Activated naive CD4-positive, alpha-beta T cell treated with Interleukin-2 at 50 U/mL for 16 hours (primary cell): ENCODE data around the gene WNT3A.

Experiments used
- DNase-seq: peaks from one replicate; pipeline ENCODE4 v3.0.0-alpha.2; 2020

WNT3A gene

GRCh38 chr1:228104526-228105269 lies 97.9 kb downstream of the WNT3A start:
- DNase-seq, result no peak

DNA sequence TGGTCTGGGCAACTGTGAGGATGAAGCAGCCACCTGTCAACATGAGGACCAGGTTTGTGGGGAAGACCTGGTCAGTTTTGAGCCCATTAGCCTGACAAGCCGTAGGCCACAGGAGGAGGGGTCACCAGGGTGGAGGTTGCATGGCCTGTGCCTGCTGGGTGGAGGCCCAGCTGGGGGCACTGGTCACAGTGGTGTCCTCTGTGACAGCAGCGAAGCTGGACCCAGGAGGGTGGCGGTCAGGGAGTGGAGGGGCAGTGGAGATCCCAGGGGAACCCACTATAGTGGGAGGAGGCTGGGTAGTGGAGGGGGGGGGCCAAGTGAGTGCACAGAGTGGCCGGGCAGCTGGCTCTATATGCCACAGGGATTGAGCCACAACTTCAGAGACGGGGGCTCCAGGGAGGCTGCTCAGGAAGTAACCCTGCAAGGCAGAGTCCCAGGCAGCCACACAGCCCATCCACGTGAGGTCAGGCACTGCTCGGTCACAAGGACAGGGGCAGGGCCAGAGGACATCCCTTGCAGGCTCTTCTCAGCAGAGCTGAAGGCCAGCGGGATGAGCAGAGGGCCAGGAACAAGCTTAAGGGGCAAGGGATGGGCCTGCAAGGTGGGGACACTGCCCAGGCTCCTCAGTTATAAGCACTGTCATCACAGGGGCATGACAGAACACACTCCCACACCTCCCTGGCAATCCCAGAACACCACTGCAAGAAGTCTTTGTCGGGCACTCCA lies 98.6 kb downstream of the WNT3A start:
- no peak for DNase-seq

DNA sequence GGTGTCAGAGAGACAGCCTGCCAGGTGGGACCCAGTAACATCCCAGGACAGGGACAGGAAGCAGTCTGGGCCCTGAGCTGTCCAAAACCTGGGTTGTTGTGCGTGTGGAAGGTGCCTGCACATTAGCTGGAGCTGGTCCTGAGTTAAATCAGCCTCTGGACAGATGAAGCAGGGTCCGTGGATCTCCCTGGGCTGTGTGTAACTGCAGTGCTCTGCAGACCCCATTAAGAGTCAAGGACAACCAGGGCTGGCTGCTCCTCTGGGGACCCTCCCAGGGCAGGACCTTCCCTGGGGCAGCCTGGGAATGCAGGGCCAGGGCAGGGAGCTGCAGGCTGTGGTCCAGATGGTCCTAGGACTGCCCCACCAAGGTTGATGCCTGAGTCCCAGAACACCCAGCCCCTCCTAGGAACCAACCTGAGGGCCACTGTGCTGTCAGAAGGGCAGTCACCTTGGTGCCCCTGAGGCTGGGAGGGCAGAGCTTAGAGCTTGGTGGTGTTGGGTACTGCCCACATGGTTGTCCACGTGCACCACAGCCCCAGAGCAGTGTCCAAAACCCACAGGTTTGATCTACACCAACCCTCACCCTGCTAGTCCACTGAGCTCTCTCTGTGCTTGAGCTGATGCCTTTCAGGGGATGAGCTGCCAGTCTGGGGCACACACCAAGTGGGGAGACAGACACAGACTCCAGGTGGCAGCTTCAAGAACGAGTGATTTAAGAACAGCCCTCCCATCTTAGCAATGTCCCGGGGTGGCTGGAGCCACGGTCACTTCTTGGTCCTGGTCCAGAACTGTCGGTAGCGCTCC lies 99.4 kb downstream of the WNT3A start:
- DNase-seq, result no peak

- DNase-seq, result no peak
These were observed 99.9 kb downstream of the WNT3A start for GRCh38 chr1:228106800-228107054.

GRCh38 chr1:228107636-228108035 lies 100.8 kb downstream of the WNT3A start:
- DNase-seq, result no peak

DNA sequence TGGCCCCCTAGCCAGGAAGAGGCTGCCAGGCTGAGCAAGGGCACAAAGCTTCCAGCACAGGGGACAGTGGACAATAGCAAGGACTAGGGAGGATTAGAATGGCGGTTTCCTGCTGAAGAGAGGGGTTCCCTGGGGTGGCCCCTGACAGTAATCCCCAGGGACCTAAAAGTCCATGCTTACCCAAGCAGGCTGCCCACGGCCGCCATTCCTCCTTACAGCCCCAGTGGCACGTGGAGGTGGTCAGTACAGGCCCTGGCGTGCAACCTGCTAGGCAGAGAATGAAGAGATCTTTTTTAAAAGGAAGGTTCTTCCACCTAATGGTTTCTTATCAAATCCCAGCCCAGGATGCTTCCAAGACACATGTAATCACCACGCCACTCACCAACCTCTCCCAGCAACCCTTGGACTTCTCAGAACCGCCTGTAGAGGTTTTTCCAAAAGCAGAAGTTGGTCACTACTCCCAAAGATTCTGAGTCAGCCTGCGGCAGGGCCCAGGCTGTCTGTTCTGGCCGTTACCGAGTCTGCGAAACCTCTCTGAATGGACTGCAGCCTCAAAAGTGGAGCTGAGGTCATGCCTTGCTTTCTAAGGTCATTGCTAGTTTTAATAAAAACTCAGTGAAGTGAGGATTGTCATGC lies 101.4 kb downstream of the WNT3A start:
- DNase-seq, result no peak

GRCh38 chr1:228108742-228109072 lies 101.9 kb downstream of the WNT3A start:
- no peak for DNase-seq

DNA sequence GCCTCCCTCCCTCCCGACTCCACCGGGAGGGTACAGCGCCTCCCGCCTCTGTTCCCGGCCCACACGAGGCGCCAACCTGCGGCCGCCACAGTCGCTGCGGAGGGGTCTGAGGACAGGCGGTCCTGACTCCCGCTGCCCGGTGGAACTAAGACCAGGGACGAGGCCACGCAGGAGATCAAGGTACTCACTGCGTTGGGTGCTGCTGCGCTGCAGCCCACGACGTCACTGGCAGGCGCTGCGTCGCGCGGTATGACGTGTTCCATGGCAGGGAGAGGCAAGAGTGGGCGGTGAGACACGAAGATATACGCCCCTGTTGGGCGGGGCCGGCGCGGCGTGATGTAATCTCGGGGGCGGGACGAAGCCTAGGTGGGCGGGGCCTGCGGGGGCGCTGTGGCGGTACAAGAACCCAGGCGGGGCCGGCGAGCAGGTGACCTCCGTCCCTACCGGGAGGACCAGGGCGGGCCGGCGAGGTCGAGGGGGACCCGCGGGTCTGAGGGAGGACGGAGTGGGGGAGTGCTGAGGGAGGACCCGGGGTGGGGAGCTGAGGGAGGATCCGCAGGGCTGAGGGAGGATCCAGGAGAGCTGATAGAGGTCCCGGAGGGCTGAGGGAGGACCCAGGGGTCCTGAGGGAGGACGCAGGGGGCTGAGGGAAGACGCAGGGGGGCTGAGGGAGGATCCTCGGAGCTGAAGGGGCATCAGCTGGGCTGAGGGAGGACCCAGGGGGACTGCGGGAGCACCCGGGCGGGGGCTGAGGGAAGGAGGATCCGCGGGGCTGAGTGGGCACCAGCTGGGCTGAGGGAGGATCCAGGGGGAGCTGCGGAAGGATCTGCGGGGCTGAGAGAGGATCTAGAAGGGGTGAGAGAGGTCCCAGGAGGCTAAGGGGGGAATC lies 102.5 kb downstream of the WNT3A start, which contains the start of gene MRPL55:
MRPL55 (minus strand) TSS at position 227 of the 889 bp plus-strand sequence. CDS start 1,039 bp downstream, outside the sequence.
- DNase-seq, result peak; percentile 99

DNA sequence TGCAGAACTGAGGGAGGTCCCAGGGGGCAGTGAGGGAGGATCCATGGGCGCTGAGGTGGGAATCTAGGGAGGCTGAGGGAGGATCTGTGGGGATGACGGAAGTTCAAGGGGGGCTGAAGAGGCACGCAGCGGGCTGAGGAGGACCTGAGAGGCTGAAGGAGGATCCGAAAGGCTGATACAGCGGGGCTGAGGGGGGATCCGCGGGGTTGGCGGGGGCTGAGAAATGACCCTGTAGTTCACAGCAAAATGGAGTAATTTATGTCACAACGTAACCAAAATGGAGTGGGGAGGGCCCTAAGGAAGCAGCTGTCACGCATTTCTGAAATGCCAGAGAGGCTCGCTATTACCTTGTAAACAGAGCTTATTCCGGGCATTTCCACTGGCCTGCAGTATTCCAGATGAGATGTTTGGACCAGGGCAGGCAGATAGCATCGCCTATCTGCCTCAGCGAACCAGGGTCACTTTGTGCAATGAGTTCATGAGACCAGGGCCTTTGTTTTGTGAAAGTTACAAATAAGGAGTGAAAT lies 103.2 kb downstream of the WNT3A start:
- DNase-seq, result no peak

DNA sequence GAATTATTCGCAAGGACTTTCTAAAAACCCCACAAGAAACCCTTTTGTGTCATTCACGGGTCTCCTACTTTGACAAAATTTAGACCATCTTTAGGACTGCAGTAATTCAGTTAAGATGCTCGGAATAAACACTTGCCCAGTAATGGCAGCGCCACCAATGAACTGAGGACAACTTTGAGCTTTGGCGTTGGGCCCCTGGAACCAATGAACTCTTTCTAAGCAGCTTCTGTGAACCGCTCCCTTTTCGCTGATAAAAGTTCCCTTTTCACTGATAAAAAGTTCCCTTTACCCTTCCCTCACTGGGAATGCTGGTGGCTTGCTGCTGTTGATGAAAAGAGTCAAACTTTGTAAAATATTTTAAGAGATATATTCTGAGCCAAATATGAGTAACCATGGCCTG lies 103.8 kb downstream of the WNT3A start:
- no peak for DNase-seq
